HPDE6-E6E7 (cell line): ENCODE measurements around the gene LTA.

Experiments
- DNase-seq: peaks from one replicate; pipeline ENCODE4 v3.0.0; 2011; ENCODE audit warnings: missing footprints; ENCODE audit errors: extremely low spot score

Gene LTA, protein sequence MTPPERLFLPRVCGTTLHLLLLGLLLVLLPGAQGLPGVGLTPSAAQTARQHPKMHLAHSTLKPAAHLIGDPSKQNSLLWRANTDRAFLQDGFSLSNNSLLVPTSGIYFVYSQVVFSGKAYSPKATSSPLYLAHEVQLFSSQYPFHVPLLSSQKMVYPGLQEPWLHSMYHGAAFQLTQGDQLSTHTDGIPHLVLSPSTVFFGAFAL

GRCh38 chr6:31572041-31572911, at the start of gene LTA:
Gene LTA (plus strand): TSS chr6:31572289. CDS start chr6:31572743, 454 bp downstream.
- DNase-seq = no peak

DNA sequence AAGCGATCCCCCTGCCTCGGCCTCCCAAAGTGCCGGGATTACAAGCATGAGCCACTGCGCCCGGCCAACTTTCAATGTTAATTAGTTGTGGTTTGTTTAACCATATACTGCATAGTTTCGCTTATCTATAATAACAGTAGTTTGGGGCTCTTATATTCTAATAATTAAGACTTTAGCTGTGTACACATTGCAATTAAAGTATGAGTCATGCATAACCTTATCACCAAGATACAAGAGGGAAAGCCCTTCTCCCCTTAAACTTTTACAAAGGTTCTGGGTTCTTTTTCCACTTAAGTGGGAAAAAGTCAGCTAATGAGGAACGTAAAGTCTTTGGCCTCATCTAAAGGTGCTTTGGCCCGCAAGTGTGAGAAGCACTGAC, 46.5 kb upstream of the LTA start:
- no peak for DNase-seq

GRCh38 chr6:31525932-31526591, 46.0 kb upstream of the LTA start:
- DNase-seq = no peak

GRCh38 chr6:31528307-31528777, 43.7 kb upstream of the LTA start:
- DNase-seq = no peak

GRCh38 chr6:31528821-31529328, 43.2 kb upstream of the LTA start, which contains the start of gene MCCD1:
Gene MCCD1 (plus strand): TSS chr6:31528962. CDS start chr6:31529015, 53 bp downstream.
- no peak for DNase-seq

DNA sequence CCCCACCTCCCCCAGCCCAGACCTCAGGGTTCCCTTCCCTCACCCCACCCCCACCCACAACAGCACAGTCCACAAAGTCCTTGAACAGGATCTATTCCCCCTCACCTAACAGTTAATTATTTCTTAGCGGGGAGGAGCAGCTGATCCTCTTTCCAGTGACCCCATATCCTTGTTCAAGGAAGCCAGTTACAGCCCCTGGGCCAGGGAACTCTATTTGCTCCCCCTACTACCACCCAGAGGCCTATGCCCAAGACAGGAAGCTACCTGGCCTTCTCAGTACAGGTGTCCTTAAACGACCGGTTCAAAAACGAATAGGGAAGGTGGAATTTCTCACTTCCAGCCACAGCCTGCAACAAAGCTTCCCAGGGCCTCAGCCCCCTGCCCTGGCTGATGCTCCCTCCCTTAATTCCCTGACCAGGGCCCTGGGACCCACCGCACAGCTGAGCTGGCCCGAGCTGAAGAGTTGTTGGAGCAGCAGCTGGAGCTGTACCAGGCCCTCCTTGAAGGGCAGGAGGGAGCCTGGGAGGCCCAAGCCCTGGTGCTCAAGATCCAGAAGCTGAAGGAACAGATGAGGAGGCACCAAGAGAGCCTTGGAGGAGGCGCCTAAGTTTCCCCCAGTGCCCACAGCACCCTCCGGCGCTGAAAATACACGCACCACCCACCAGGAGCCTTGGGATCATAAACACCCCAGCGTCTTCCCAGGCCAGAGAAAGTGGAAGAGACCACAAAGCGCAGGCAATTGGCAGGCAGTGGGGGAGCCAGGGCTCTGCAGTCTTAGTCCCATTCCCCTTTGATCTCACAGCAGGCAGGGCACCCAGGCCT, 42.5 kb upstream of the LTA start:
- no peak for DNase-seq

DNA sequence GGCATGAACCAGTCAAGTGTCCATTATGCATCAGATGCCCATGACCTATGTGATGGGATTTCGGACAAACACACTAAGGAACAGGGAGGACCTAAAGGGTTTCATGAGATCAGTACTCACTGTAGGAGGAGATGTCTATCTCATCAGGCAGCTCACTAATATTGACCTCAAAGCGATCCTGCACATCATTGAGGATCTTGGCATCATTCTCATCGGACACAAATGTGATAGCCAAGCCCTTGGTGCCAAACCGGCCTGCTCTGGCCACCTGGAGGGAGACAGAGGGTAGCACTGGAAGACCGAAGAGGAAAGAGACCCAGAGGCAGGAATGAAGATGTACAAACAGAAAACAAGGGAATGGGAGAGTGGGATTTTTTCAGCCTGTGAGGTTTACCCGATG, 41.4 kb upstream of the LTA start:
- DNase-seq = no peak

DNA sequence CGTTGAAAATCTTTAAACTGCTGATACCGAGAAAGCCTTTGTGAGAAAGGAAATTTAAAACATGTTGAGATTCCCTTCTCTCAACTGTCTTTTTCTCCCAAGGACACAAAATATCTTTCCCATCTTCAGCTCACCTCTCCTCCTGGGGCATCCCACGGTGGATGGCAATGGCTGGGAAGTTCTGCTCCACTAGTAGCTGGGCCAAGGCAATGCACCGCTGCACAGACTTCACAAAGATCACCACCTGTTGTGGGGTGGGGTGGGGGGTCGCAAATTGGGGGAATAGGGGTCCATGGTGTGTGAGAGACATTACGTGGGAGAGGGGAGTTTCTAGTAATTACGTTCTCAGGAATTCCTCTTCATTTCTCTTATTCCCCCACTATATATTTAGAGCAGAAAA, 40.9 kb upstream of the LTA start:
- no peak for DNase-seq

GRCh38 chr6:31531771-31532643, 40.1 kb upstream of the LTA start:
- DNase-seq = no peak

DNA sequence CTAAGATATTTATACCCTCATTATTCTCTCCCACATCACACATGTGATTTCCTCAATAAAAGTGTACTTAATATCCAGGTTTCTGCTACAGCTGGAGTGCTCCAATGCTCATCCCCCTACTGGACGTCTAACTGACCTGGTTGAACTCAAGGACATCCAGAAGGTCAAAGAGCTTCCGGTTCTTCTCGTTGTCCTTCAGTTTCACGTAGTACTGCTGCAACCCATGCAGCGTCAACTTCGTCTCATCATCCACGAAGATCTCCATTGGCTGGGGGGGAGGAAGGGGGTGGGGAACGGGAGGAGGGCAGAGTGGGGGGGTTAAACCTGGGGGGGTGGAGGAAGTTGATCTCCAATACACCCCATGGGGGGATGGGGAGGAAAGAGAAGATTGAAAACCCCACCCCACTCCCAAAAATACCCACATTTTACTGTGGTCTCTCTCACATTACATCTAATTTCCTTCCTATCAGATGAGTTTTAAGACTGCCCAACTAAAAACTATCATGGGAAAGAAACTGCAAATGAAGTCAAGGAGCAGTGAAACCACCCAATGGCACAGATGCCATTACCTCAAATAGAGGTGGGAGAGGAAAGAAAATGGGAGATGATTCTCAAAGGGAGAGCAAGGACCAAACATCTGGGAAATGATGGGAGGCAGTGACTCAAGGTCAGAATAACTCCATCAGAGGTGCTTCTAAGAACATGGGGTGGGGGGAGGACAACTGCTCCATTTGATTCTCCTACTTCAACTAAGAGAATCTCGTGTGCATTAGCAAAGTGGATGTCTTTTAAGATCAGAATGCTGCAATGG, 39.2 kb upstream of the LTA start:
- DNase-seq = no peak

GRCh38 chr6:31533455-31533841, 38.6 kb upstream of the LTA start:
- DNase-seq = no peak

- no peak for DNase-seq
Measured at GRCh38 chr6:31534011-31534410, 38.1 kb upstream of the LTA start.

DNA sequence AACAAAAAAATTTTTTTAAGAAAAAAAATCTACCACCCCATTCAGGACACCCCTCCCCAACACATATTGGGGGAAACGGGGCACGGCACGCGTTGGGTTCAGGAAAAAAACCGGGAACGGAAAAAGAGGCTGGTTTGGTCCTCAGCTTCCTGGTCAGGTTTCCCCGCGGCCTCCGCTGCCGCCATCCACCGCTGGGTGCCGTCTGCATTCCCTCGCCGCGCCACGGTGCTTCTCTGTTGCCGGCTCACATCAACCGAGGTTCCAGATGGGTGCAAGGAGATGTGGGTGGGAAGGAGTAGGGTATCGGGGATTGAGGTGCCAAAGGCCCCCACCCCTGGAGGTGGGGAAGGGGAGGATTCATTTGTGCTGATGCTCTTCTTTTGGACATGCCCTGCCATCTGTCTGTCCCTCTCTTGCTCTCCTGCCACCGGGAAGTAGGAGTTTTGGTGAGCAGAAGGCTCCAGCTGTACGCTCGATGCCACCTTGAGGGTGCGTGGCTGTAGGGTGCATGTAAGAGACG, 37.5 kb upstream of the LTA start:
- DNase-seq = no peak

- DNase-seq = no peak
Measured at GRCh38 chr6:31535538-31536324, 36.4 kb upstream of the LTA start.

GRCh38 chr6:31538805-31539400, 33.2 kb upstream of the LTA start:
- no peak for DNase-seq

DNA sequence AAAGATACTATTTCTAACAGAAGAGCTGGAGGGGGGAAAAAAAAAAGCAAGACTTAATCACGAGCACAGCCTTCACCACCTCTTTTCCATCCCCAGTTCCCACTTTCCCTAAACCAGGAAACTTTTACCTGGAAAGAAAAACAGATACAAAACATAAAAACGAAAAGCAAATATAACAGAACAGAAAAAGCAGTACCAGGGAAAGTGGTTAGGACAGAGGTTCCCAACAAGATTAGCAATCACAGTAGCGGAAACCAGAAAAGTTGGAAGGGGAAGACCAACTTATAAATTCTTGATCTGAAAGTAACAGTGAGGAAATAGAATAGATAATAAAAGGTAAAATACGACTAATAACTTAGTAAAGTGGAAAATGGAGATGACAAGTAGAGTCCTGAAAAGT, 31.4 kb upstream of the LTA start:
- DNase-seq = no peak

- no peak for DNase-seq
Measured at GRCh38 chr6:31541059-31541657, 30.9 kb upstream of the LTA start.
